ENCODE results near the gene MYL7. TPM values are rescaled to one million over a fixed set of nuclear protein-coding genes. Genes with fewer than 3 reads are reported as not detected.
A peak's percentile ranks its signal among the peaks of the same experiment; 100 is the strongest.

MYL7 gene
- total RNA-seq (2021; ENCODE audit: unreplicated experiment): not detected
- polyA plus RNA-seq (2012): 0.12 and 0.25 TPM in 2 replicates
- not detected for Bru-seq, nascent RNA
- BruChase-seq, experiment 1, labeled RNA remaining after a 6-hour chase: not detected
- percentile 9 among the genes with signal in this experiment for BruChase-seq, experiment 2, labeled RNA remaining after a 2-hour chase
- long read RNA-seq: 0 reads

GRCh38 chr7:44141221-44141850 is at the start of gene MYL7:
Gene MYL7 (minus strand): TSS chr7:44141332. CDS start chr7:44141305, 27 bp downstream.
- no peak within 1 kb of the TSS for H2AFZ ChIP-seq (ENCODE audit: low read depth, low read length, poor library complexity, severe bottlenecking)
- no peaks in the 10 kb centered on the region for H3K9me2 ChIP-seq (ENCODE audit: insufficient read depth)
- intact Hi-C loops (cut with micrococcal nuclease): no loop called here
- ChIA-PET POLR2A (no interaction called here), RAD21 (ENCODE audit: low non-redundant PET in 1 of 2, low total read pairs in 2 of 2, uncharacterized antibody in 2 of 2, unreplicated experiment in 2 of 2) (no interaction called here), CTCF (interaction anchor here (0.7 kb wide), 1 partner anchor 55 kb away, joined by 3 read pairs; no protein-coding TSS in a partner anchor)
- no peaks in the 10 kb centered on the region for H4K20me1 ChIP-seq (ENCODE audit: insufficient read depth)
- H3K9ac ChIP-seq (ENCODE audit: low read length): no peak within 1 kb of the TSS
- H3K9me3 ChIP-seq (ENCODE audit: control insufficient read depth in 1 of 2, insufficient read depth in 1 of 2, low read depth in 1 of 2, low read length in 2 of 2): no peaks in the 10 kb centered on the region
- no peaks in the 10 kb centered on the region for H3K4me1 ChIP-seq (ENCODE audit: control insufficient read depth in 1 of 2, insufficient read depth in 2 of 2, low read length in 2 of 2)
- no TSS peak for BruUV-seq (replicated peaks)
- H3K27ac ChIP-seq (ENCODE audit: low read depth, low read length): no peak within 1 kb of the TSS
- no peaks in the 10 kb centered on the region for H3K36me3 ChIP-seq (ENCODE audit: control insufficient read depth in 1 of 2, insufficient read depth in 2 of 2, low read length in 2 of 2)
- DNase-seq (ENCODE audit: low read depth, low spot score) (no peak), ATAC-seq (no peak)
- TF ChIP-seq POLR2A (IDR thresholded peaks at IDR 0.05; ENCODE audit: borderline replicate concordance, extremely low read depth, insufficient read depth, insufficient read length) (no peak), FOSL1 (IDR thresholded peaks at IDR 0.05; ENCODE audit: low read depth) (no peak), EZH2phosphoT487 (IDR thresholded peaks at IDR 0.05; ENCODE audit: borderline replicate concordance) (no peak), SIN3A (IDR thresholded peaks at IDR 0.05; ENCODE audit: low read depth) (no peak), YY1 (IDR thresholded peaks at IDR 0.05; ENCODE audit: extremely low read depth, insufficient replicate concordance, low read depth, low read length) (no peak), POLR2AphosphoS5 (IDR thresholded peaks at IDR 0.05; ENCODE audit: low read depth, low read length) (no peak), CTCF (IDR thresholded peaks at IDR 0.05 in 2 of 3, conservative IDR thresholded peaks at IDR 0.05 in 1 of 3; ENCODE audit: borderline replicate concordance in 1 of 3, insufficient read depth in 1 of 3, low read depth in 2 of 3, low read length in 2 of 3) (no peak), CBX3 (IDR thresholded peaks at IDR 0.05; ENCODE audit: low read depth) (no peak), MAX (IDR thresholded peaks at IDR 0.05) (no peak), SP1 (IDR thresholded peaks at IDR 0.05; ENCODE audit: low read depth) (no peak)
- H3K4me2 ChIP-seq (ENCODE audit: low read length): no peak within 1 kb of the TSS
- no peaks in the 10 kb centered on the region for H3K27me3 ChIP-seq (ENCODE audit: insufficient read depth, low read length)
- H3K4me3 ChIP-seq (replicated peaks in 1 of 2; ENCODE audit: low read depth in 1 of 2, low read length in 2 of 2): no peak within 1 kb of the TSS
- H3K79me2 ChIP-seq (ENCODE audit: insufficient read depth, low read length): no peaks in the 10 kb centered on the region

Measured in HCT116 (cell line).